HG02870 (cell line): ENCODE results near the gene RIN1.

Experiments used
- ATAC-seq: cut with Tn5 transposase; IDR thresholded peaks from one replicate; pipeline ENCODE4 v1.9.1; 2021; ENCODE audit warnings: mild to moderate bottlenecking, moderate library complexity; ENCODE audit not compliant: unreplicated experiment

The RIN1 gene

DNA sequence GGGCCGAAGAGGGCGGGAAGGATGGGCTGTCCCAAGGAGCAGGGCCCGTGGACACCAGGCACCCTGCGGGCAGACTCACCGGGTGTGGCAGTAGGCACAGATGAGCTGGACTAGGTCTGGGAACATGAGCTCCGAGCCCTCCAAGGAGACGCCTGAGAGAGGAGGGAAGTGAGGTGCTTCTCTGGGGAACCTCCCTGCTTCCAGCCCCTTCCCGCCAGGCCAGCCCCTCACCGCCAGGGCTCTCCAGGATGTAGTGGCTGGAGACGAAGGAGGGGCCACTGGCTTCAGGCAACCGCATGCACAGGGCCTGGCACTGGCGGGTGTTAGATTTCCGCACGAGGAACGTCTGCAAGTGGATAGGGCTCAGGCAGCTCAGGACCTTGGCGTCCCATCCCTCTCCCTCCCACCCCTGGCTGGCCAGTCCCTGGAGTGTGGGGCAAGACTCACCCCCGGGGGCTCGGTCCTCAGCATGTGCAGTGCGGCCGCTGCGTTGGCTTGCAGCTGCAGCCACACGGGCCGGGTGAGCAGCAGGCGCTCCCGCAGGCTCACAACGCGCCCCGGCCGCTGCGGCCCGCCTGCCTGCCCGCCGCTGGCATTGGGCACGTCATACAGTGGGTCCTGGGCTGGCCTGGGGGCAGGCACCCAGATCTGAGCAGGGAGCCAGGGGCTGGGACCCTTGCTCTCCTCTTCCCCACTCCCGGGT lies 552 bp downstream of the RIN1 start:
- ATAC-seq, result no peak

DNA sequence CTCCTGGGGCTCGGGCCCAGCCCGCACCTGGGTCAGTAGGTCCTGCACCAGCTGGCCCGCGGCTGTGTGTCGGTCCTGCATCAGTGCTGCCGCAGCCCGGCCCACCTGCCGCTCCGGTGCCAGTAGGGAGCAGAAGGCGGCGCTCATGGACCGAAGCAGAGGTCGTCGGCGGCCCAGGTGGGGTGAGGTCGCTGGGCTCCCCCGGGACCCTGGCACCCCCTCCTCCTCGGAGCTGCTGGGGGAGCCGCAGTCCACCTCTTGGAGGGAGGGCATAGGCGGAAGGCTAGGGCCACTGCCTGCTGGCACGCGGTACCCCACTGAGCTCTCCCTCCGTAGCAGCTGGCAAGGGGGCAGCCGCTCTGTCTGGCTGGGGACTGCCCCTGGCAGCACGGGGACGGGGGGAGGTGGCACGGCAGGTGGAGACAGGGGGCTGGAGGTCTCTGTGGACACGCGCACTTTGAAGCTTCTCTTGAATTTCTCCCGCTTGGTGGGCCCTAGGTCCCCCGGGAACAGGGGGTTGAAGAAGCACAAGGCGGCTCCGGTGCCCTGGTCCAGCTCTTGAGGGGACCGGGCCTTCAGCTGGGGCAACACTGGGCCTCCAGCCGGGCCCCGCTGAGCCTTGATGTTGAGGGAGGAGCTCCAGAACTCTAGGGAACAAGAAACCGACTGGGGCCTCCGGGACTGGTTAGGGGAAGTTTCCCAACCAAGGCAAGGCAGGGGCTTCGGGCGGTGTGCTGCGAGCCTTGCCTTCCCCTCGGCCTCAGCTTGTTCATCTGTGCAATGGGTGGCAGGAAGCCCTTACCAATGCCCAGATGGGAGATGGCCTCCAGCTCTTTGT lies 1.4 kb downstream of the RIN1 start:
- no peak for ATAC-seq

DNA sequence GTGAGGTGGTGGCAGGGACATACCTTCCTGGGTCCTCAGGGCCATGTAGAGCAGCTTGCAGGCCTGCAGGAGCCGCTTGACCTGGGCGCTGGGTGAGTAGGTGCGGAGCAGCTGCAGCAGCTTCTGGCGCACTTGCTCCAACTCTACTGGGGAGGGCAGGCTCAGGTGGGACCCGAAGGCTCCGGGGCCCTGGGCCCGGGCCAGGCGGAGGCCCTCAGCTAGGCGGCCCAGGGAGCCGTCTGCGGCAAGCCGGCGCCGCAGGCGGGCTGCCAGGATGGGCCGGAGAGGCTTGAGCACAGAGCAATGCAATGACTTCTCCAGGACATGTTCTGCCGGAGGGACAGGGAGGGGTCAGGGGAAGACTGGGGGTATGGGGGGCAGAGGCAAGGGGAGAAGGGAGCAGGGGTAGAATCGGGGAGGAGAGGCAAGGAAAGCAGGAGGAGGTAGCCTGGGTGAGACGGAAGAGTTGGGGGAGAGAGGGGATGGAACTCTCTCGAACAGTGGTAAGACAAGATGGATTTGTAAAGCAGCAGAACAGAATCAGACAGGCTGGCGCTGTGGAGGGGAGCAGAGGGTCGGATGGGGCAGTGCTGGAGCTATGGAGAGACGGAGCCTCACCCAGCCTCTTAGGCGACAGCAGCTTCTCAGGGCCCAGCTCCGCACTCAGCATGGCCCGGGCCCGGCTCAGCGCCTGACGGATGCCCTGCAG lies 2.2 kb downstream of the RIN1 start:
- no peak for ATAC-seq

DNA sequence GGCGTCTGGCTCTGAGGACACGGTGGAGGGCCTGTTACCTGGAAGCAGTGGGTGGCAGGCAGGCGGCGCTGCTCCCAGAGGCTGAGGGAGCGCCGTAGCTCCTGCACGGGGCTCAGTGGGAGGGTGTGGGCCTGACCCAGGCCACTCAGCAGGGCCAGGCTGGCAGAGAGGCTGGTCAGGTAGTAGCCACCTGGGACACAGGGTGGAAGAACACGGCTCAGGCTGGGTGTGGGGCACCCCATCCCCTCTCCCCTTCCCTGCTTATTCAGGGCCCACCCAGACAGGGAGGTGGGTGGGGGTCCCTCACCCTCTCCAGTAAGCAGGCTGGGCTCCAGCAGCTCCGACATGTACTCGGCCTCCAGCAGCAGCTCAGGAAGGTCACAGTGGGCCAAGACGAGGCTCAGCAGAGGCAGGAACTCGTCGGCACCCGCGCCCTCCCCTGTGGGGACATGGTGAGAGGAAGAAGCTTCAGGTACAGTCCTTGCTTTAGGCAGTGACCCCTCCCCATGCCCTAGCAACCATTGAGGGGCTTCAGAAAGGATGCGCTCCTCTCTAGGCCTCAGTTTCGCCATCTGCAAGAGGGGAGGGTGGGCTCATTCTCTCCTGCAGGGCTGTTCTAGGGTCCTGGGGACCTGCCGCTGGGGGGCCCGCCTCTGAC lies 2.9 kb downstream of the RIN1 start:
- no peak for ATAC-seq

DNA sequence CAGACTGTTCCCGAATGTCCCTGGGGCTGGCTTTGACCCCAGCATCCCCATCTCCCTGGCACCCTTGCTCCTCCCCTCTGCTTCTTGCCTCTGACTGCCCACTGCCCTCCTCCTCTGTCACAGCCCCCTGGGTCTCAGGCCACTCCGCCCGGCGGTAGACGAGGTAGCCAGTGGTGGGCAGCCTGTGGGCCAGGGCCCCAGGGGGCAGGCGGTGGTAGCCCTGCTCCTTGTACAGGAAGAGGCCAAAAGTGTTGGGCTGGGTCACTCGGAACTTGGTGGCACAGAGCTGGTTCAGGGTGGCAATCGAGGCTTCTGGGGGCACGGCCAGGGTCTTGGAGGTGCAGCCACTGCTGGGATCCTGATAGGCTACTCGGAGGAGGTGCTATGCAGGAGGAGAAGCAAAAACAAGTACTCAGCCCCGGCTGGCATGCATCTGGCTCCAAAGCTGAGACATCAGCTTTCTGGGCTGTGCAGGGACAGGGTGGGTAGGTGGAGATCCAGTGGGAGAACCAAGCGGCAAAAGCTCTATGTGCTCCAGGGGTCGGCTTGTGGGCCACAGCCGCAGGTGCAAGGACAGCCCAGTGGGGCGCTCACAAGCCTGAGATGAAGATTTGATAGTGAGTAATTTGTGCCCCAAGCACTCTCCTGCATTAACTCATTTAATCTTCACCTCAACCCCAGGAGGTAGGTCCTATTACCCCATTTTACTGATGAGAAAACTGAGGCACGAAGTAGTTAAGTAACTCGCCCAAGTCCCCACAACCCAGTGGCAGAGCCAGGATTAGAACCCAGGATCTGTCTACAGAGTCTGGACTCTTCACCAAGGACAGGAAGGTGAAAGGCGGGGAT lies 3.6 kb downstream of the RIN1 start:
- no peak for ATAC-seq

DNA sequence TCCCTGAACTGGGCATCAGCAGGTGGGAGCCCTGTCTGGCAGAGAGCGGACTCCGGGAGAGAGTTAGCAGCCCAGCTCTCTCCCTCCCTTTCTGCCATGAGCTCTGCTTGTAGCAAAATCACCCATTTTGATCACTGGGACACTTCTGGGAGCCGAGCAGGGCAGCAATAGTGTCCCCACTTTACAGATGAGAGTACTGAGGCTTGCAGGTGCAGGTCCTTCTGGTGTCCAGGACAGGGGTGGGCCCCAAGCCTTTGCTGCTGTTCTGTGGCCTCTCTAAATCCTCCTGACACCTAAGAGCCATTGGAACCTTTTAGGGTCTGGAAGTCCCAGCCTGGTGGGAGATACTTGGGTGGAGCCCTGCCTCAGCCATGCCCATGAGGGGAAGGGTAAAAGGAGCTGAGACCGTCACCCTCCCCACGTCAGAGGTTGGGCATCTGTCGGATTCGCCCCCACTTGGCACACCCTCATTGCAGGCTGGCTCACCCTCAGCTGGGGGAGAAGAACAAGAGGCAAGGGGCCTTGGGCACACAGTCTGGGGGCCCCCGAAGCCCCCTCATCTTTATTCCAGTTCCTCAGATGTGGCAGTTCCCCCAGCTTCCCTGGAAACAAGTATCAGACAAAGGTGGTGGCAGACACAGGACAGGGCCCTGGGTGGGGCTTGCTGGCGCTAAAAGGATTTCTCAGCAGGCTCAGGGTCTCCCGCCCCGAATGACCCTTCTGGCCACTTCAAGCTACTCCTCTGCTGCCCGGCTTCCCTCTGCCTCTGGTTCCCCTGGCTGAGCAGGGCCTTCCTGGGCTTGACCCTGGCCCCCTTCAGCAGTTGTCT lies 4.5 kb downstream of the RIN1 start:
- ATAC-seq, result no peak

DNA sequence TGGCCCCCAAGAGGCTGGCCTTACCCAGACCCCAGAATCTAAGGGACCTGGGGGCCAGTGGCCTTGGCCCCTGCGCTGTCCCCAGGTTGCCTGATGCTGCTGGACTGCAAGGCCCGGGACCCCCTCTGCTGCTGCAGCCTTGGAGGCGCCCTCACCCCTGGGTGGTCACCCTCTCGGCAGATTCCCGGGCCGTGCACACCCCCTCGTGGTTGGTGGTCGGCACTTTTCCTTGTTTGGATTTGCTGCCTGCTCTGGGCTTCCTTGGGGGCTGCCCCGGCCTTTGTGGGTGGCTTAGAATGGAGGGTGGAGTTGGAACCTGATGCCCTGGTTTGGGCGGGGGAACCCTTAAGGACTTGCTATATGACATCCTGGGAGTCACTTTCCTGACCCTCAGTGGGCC lies 5.3 kb downstream of the RIN1 start:
- no peak for ATAC-seq

DNA sequence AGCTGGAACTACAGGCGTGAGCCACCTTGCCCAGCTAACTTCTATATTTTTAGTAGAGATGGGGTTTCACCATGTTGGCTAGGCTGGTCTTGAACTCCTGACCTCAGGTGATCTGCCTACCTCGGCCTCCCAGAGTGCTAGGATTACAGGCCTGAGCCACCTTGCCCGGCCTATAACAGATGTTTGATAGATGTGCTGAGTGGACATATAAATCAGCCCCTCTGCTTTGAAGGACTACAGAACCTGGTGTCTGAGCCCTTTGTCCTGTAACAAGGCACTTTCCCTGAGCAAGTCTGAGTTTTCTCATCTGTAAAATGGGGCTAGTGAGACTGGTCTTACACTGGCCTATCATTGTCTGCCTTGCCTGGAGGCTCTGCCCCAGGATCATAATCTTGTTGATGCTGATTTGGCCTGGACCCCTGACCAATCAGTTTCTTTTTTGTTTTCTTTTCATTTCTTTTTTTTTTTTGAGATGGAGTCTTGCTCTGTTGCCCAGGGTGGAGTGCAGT lies 7.0 kb downstream of the RIN1 start:
- ATAC-seq, result no peak

DNA sequence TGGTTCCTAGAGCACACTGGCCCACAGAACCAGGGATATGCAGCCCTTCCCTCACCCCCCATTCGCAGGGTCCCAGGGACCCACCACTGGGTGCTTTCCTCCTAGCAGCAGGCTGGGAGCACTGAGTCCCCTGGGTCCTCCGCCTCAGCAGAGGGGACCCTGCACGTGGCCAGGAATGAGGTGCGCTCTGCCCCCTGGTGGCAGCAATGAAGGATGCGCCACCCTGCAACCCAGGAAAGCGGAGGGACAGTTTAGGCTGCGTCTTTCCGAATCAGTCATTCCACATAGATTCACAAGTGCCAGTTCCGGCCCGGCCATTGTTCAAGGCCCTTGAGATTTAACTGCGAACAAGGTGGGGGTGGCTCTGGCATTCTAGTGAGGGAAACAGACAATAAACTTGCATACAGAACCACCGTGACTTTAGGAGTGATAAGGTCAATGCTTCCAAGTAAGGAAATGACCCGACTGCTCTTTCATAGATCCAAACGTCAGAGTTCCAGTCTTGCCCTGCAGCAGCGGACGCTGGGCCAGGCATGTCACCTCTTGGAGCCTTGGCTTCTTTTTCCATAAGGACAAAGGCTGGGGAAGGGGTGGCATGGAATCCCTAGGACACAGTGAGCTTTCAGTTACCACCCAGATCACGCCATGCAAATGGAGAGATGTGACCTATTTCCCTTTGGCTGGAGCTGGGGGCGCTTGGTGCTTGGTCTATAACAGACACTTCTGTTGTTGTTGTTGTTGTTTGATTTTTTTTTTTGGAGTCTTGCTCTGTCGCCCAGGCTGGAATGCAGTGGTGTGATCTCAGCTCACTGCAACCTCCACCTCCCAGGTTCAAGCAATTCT lies 7.7 kb downstream of the RIN1 start:
- no peak for ATAC-seq

DNA sequence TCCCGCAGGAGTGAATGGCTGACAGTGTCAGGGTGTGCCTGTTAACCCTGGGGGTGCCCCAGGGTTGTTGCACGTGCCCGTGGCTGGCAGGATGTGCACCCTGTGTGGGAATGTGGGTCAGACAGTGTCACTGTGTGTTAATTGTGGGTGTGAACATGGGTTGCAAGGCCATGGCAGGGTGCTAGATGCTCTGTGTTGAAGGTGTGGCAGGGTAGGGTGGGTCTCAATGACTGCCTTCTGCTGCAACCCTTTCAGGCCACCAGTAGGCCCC lies 8.3 kb downstream of the RIN1 start:
- no peak for ATAC-seq

DNA sequence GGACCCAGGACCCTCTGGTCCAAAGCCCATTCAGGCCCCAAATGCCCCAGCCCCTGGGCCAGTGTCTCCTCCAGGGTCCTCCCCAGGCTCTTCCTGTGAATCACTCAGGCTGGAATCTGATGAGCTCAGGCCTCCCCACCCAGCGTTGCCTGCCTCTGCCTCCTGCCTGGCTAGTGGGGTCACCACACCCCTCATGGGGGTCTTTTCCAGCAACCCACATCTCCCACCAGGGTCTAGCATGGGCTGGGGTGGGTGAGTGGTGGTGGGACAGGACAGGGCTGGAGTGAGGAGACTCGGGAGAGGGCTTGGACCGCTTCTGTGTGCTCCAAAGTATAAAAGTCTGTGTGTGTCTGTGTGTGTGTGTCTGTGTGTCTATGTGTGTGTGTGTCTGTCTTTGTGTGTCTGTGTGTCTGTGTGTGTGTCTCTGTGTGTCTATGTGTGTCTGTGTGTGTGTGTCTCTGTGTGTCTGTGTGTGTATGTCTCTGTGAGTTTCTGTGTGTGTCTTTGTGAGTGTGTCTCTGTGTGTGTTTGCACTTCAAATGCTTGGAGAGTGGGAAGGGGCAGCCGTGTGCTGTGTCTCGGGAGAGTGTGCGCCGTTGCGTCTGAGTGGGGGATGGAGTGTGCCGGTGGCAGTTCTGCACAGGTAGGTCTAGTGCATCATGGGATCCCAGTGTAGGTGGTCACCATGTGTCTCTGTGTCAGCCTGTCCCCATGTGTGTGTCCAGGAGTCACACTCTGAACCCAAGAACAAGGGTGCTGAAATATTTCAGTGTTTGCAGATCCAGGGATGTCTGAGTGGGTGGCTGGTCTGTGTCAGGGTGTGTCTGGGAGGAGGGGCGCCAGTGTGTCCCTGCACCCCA lies 8.8 kb downstream of the RIN1 start:
- ATAC-seq, result no peak

DNA sequence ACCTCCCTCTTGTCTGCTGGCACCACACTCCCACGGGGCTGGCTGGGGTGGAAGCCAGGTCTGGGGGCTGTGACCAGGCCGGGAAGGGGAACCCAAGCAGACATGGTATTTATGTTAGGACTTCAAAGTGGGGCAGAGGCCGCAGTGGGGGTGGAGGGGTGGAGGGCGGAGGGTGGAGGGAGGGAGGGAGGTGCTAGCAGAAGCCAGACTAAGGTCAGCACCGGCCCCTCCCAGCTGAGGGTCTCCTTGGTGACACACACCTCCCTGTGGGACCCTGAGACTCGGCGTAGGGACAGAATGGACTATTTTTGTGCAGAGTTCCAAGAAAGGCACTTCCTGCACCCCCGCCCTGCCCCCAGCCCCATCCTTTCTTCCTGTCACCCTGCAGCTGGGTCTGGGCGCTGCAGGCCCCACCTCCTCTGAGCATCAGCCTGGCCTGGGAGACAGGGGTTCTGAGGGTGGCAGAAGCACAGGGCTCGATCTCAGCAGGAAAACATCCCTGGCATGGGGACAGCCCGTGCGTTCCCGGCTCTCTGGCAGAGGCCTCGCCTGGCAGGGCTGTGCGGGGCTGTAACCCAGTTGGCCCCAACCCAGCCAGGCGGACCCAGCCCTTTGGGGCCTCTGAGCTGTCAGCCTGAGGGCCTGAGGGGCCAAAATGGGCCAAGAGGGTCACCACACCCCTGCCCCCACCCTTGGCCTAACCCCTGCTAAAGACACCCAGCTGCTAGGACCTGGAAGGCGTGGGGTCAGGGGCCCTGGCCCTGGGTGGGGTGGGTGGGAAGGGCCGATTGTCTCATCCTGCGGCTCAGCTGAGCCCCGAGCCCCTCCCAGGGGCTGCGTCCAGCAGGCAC lies 9.7 kb downstream of the RIN1 start:
- ATAC-seq, result no peak

DNA sequence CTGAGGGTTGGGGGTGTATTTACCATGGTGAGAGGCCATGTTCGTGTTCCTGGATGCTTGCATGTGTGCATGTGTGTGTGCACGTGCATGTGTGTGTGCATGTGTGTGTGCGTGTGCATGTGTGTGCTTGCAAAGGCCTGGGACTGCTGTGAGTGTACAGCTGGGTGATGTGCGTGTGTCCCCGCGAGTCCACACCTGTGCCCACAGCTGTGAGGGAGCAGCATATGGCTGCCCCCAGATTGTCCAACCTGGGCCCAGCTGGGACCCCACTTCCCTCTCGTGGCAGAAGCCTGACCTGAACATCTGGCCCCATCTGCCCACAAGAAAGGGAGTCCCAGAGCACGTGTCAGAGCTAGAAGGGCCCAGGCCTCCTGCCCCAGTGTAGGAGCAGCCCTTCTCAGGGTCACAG lies 11.0 kb downstream of the RIN1 start:
- no peak for ATAC-seq

DNA sequence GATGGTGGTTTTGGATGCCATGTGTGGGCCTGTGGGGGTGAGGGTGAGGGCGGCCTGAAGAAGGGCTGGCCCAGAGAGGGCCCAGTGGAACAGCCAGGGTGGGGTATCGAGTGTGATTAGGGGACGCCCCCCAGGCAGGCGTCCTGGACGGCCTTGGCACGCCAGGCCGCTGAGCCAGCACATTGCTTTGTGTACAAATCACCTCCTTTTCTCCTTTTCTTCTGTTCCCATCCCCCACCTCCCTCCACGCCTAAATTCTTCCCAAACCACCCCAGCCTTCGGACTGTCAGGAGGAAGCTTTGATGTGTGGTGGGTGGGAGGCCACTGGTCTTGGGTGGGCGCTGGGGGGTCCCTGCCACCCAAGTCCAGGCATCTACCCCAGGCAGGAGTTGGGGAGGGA lies 11.6 kb downstream of the RIN1 start:
- ATAC-seq, result no peak

DNA sequence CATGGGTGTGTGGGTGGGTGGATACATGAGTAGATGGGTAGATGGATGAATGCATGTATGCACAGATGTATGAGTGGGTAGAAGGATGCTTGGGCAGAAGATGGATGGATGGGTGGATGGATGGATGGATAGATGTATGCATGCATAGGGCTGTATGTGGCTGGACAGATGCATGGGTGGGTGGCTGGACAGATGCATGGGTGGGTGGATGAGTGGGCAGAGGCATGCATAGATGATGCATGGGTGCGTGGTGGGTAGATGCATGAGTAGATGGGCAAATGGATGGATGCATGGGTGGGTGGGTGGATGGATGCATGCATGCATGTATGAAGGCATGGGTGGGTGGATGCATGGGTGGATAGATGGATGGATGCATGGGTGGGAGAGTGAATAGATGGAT lies 12.6 kb downstream of the RIN1 start:
- no peak for ATAC-seq

DNA sequence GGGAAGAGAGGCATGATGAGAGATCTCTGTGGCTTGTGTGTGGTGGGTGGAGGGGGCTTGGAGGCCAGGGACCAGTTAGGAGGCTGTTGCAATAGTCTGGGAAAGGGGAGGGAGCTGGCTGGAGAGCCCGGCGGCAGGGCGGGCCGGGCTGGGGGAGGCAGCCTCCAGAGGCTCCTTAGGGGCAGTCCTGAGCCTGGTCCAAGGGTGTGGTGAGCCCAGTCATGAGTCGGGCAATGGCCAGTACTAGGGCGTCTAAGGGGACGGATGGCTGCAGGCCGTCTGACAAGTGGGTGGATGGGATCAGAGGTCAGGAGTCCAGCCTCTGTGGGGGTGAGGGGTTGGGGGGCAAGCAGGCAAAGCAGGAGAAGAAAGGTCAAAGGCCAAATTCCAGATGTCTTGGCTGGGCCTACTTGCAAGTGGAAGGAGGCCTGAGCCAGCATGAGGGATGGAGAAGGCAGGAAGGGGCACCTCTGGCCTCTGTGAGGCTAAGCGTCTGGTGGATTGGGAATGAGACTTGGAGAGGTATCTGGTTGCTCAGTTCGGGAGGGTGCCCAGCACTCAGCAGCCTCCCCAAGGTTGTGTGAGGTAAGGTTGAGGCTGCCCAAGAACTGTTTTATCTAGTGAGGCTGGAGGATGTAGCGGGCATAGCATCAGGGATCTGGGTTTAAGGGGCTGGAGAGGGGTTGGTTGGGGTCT lies 13.4 kb downstream of the RIN1 start:
- no peak for ATAC-seq
